GM12874 (cell line): ENCODE data around the gene POLG2.

Source experiments
- TF ChIP-seq, protein P1 (sequence below): IDR thresholded peaks from 2 replicates; pipeline ENCODE4 v1.5.1; 2011; ENCODE audit warnings: low read depth, mild to moderate bottlenecking, control low read depth, low read length, moderate library complexity; ENCODE audit not compliant: insufficient read depth

Gene POLG2

DNA sequence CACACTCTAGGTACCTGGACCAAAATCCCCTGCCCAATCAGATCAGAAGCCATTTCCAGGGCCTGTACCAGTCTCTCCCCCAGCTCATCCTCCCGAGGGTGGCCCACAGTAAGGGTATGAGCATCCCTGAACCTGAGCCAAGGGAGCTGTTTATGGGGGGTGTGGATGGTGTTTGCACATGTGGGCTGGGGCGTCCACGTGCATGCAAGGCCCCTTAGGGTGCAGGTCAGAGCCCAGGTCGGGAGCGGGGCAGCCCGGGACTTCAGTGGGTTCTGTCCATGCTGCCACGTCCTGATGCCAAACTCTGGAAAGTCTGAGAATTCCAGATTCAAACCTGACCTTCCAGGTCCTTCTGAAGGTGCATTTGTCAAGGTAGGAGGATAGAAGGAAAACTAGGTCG lies 38.1 kb downstream of the POLG2 start:
- TF ChIP-seq, protein P1, sequence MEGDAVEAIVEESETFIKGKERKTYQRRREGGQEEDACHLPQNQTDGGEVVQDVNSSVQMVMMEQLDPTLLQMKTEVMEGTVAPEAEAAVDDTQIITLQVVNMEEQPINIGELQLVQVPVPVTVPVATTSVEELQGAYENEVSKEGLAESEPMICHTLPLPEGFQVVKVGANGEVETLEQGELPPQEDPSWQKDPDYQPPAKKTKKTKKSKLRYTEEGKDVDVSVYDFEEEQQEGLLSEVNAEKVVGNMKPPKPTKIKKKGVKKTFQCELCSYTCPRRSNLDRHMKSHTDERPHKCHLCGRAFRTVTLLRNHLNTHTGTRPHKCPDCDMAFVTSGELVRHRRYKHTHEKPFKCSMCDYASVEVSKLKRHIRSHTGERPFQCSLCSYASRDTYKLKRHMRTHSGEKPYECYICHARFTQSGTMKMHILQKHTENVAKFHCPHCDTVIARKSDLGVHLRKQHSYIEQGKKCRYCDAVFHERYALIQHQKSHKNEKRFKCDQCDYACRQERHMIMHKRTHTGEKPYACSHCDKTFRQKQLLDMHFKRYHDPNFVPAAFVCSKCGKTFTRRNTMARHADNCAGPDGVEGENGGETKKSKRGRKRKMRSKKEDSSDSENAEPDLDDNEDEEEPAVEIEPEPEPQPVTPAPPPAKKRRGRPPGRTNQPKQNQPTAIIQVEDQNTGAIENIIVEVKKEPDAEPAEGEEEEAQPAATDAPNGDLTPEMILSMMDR = no peak

DNA sequence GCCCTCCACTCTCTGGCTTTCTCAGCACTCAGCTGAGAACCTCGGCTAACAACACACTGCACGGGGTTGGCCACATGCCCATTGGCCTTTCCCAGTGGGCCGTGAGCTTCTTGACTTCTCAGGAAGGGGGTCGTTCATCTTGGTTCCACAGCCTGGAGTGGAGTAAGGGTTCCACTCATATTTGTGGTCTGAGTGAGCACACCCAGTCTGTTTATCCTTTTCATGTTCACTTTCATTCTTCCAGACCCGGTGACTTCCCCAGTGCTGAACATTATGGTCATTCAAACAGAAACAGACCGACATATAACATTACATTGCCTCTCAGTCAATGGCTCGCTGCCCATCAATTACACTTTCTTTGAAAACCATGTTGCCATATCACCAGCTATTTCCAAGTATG lies 39.7 kb downstream of the POLG2 start:
- TF ChIP-seq, protein P1 = no peak

DNA sequence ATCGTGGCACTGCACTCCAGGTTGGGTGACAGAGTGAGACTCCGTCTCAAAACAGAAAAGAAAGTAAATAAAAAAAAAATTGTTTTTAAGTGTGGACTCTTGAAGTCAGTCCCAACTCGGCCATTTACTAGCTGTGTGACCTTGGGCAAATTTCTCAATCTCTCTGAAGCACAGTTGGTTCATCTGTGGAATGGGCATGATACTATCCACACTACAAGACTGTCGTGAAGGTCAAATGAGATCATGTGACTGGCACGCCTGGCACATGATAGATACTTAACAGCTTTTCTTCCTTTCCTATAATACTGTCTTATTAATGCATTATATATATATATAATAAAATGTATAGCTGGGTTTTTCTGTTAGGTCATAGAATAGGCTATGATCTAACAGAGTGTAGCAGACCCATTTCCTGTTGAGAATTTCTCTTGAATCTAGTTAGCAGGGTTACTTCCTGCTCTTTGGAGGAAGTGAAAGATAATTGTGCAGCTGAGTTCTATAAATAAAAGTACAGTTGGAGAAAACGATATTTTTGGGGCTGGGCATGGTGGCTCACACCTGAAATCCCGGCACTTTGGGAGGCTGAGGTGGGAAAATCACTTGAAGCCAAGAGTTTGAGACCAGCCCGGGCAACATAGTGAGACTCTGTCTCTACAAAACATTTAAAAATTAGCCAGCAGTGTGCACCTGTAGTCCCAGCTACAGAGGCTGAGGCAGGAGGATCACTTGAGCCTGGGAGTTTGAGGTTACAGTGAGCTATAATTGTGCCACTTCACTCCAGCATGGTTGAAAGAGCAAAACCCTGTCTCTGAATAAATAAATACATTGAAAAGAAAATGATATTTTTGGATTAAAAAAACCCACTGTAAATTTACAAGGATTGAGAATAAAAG lies 40.6 kb downstream of the POLG2 start:
- TF ChIP-seq, protein P1 = no peak

DNA sequence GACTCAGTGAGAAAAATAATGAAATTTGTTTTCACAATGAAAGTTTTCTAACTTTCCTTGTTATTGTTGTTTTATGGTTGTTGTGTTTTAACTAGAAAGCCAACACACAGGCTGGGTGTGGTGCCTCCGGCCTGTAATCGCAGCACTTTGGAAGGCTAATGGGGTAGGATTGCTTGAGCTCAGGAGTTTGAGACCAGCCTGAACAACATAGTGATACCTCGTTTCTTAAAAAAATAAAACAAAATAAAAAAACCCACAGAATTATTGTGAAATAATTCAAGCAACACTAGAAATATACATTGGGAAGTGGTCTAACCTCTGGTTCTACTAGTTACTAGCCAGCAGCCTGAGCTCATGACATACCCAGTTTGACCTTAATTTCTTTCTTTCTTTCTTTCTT lies 47.3 kb downstream of the POLG2 start:
- TF ChIP-seq, protein P1 = no peak

DNA sequence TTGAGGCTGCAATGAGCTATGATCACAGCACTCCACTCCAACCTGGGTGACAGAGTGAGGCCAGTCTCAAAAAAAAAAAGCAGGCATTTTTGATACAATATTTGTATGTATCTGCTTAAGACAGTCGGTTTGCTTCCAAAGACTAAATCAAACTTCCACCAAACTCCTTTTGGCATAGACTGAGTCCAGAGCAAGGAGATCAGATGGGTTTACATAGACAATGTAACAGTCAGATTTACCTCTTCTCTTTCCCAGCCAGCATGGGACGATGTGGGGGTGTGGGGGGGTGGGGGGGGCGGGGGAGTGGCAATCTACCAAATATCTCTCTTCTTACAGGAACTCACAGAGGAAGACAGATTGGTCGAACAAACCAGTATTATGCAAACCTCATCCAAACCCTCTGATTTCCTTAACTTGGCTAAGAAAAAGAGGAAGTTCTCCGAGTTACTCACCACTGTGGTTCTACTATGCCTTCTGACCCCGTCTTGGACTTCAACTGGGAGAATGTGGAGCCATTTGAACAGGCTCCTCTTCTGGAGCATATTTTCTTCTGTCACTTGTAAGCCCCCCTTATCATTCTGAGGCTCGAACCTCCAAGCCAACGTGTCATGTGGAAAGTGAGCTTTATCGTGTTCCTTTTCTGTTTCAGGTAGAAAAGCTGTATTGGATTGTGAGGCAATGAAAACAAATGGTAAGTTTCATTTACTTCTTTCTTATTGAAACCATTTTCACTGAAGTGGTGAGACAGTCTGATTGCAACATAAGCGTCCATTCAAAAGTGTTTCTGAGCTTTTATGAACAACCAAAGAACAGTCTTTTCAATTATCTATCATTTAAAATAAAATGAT lies 48.0 kb downstream of the POLG2 start, which contains the start of gene MILR1:
TSS of gene MILR1 (plus strand) at position 451 of the 848 bp plus-strand sequence. CDS start at position 505, 54 bp downstream.
- TF ChIP-seq, protein P1 = no peak

DNA sequence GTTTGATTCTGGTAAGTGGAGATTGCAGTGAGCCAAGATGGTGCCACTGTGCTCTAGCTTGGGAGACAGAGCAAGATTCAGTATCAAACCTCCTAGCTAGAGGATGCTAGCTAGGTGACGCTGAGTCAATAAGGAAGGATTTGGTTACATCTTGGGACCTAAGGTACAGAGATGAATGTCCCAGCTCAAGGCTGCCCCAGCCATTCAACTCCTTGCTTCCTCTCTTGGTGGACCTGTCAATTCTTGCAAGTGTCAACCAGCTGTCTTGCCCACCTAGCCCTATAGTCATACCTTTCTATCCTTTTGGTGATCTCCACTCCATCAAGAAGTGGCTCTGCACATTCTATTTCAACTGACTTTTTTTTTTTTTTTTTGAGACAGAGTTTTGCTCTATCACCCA lies 49.3 kb downstream of the POLG2 start:
- TF ChIP-seq, protein P1 = no peak

DNA sequence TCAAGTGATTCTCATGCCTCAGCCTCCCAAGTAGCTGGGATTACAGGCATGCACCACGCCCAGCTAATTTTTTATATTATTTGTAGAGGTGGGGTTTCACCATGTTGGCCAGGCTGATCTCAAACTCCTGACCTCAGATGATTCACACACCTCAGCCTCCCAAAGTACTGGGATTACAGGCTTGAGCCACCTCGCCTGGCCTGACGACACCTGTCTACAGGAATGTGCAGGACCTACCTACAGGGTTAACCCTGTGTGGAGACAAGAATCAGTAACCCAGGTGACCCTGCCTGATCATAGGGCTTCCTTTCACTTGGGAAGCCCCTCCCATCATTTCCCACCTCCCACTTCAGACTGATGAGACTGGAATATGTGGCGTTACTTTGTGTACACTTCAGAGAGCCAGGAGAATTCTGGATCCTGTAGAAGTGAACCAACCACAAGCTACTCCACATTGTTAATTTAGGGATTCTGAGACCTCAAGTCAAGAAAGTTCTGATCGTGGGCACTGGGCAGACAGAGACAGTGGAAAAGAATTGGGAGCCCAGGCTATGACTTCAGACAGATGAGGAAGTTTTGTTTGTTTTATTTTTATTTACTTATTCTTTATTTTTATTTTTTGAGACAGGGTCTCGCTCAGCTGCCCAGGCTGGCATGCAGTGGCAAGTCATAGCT lies 53.6 kb downstream of the POLG2 start:
- TF ChIP-seq, protein P1 = no peak
